Esophagus muscularis mucosa (tissue), 4 donors: ENCODE data around the gene EHBP1. TPM values are rescaled to one million over a fixed set of nuclear protein-coding genes. Genes with fewer than 3 reads are reported as not detected.

Source experiments
- DNase-seq: peaks from one replicate; pipeline ENCODE4 v3.0.0-alpha.2; 2017; ENCODE audit errors: extremely low spot score
- H3K27ac ChIP-seq, 4 donors: fragments of 200-600 bp; sonication (generic); replicated peaks in 1 of 4; 1 replicate in 3 of 4; 2 replicates in 1 of 4; pipeline ENCODE4 v1.5.1; 2016 to 2019; ENCODE audit warnings: mild to moderate bottlenecking in 1 of 4
- H3K27me3 ChIP-seq, 4 donors: fragments of 200-600 bp; sonication (generic); one replicate each; pipeline versions ENCODE4 v1.5.1 to v1.6.0; 2016 to 2019
- H3K36me3 ChIP-seq, 4 donors: fragments of 200-600 bp; sonication (generic); one replicate each; pipeline ENCODE4 v1.5.1; 2016 to 2019
- H3K4me1 ChIP-seq, 4 donors: fragments of 200-600 bp; sonication (generic); one replicate each; pipeline ENCODE4 v1.5.1; 2016 to 2019
- H3K4me3 ChIP-seq, 4 donors: fragments of 200-600 bp; sonication (generic); 1 replicate in 2 of 4; 2 replicates in 2 of 4; pipeline ENCODE4 v1.5.1; 2016 to 2019; ENCODE audit warnings: mild to moderate bottlenecking in 4 of 4, moderate library complexity in 1 of 4
- H3K9me3 ChIP-seq, 4 donors: fragments of 200-600 bp; sonication (generic); 1 replicate in 3 of 4; 2 replicates in 1 of 4; pipeline ENCODE4 v1.5.1; 2016 to 2019
- CTCF ChIP-seq, 3 experiments: fragments of 200-600 bp in 2 of 3; fragments of 450-650 bp in 1 of 3; sonication (generic) in 2 of 3; IDR thresholded peaks; one replicate each; pipeline ENCODE4 v1.5.1; 2017 to 2019; ENCODE audit warnings: antibody characterized with exemption in 3 of 3, mild to moderate bottlenecking in 2 of 3, moderate library complexity in 1 of 3
- EP300 ChIP-seq: sonication (generic); formaldehyde crosslinking; IDR thresholded peaks from one replicate; pipeline ENCODE4 v1.6.1; 2017; ENCODE audit warnings: antibody characterized with exemption
- POLR2A ChIP-seq: fragments of 450-650 bp; IDR thresholded peaks from one replicate; pipeline ENCODE4 v1.6.1; 2017; ENCODE audit warnings: antibody characterized with exemption, moderate library complexity, mild to moderate bottlenecking, low read depth
- POLR2AphosphoS5 ChIP-seq, 2 donors: sonication (generic); formaldehyde crosslinking; IDR thresholded peaks; one replicate each; pipeline ENCODE4 v1.6.1; 2017; ENCODE audit warnings: antibody characterized with exemption in 2 of 2
- WGBS: methylation state at CpG from one replicate; pipeline ENCODE4 v1.1.5; 2018; 5-methylcytosine and 5-hydroxymethylcytosine counted together
- intact Hi-C: fragments of 100-400 bp; cut with DNase I; formaldehyde crosslinking; loops from one replicate; pipeline ENCODE4 v1.15.1; 2023
- total RNA-seq, 4 donors: library from RNA; depleted of rRNA; stranded (reverse); fragments of >200 nt; gene quantifications; one replicate each; pipeline versions ENCODE4 v1.1.0 to v1.2.1, GENCODE V29; 2016

Gene EHBP1
- total RNA-seq, 4 donors from 2014 or later = 103 to 199 (median 151) TPM

GRCh38 chr2:62740221-62740620 lies 34.7 kb downstream of the EHBP1 start:
- WGBS = 69% methylated on average over 1 of the region's 1 CpG
- H3K27ac ChIP-seq = no peak overlapping the region
- no peak for DNase-seq
- no peaks in the 10 kb centered on the region for H3K36me3 ChIP-seq
- no peaks in the 10 kb centered on the region for H3K9me3 ChIP-seq
- TF ChIP-seq POLR2A (no peak), EP300 (no peak), CTCF (IDR thresholded peaks at IDR 0.05) (no peak), POLR2AphosphoS5 (IDR thresholded peaks at IDR 0.05) (no peak)
- H3K27me3 ChIP-seq = no peaks in the 10 kb centered on the region
- no peak overlapping the region for H3K4me3 ChIP-seq
- H3K4me1 ChIP-seq = peaks cover 4 to 93% (median 68%) of the 10 kb centered on the region in 4 donors
- intact Hi-C loops = no loop called here

GRCh38 chr2:62741127-62741526 lies 35.6 kb downstream of the EHBP1 start:
- H3K9me3 ChIP-seq = no peaks in the 10 kb centered on the region
- 92% methylated on average over 3 of the region's 3 CpGs for WGBS
- no peaks in the 10 kb centered on the region for H3K27me3 ChIP-seq
- H3K27ac ChIP-seq = no peak overlapping the region
- no peaks in the 10 kb centered on the region for H3K36me3 ChIP-seq
- no peak for DNase-seq
- H3K4me3 ChIP-seq = no peak overlapping the region
- TF ChIP-seq POLR2A (no peak), POLR2AphosphoS5 (IDR thresholded peaks at IDR 0.05) (no peak), EP300 (no peak), CTCF (IDR thresholded peaks at IDR 0.05) (no peak)
- H3K4me1 ChIP-seq = peaks cover 4 to 94% (median 72%) of the 10 kb centered on the region in 4 donors
- intact Hi-C loops = no loop called here

- no peaks in the 10 kb centered on the region for H3K9me3 ChIP-seq
- intact Hi-C loops = no loop called here
- H3K27me3 ChIP-seq = no peaks in the 10 kb centered on the region
- H3K36me3 ChIP-seq = no peaks in the 10 kb centered on the region
- DNase-seq = no peak
- 100% methylated on average over 1 of the region's 1 CpG for WGBS
- H3K27ac ChIP-seq = no peak overlapping the region
- peaks cover 4 to 94% (median 71%) of the 10 kb centered on the region in 4 donors for H3K4me1 ChIP-seq
- TF ChIP-seq CTCF (IDR thresholded peaks at IDR 0.05) (no peak), POLR2AphosphoS5 (IDR thresholded peaks at IDR 0.05) (no peak), EP300 (no peak), POLR2A (no peak)
- H3K4me3 ChIP-seq = no peak overlapping the region
Observed at GRCh38 chr2:62741954-62742722, 36.6 kb downstream of the EHBP1 start.

- intact Hi-C loops = no loop called here
- H3K27me3 ChIP-seq = no peaks in the 10 kb centered on the region
- no peaks in the 10 kb centered on the region for H3K9me3 ChIP-seq
- no peak for DNase-seq
- H3K4me3 ChIP-seq = no peak overlapping the region
- H3K4me1 ChIP-seq = peaks cover 4 to 88% (median 63%) of the 10 kb centered on the region in 4 donors
- 92% methylated on average over 2 of the region's 2 CpGs for WGBS
- TF ChIP-seq POLR2A = no peak
- TF ChIP-seq CTCF (IDR thresholded peaks at IDR 0.05) = no peak
- no peak for TF ChIP-seq POLR2AphosphoS5 (IDR thresholded peaks at IDR 0.05)
- no peak for TF ChIP-seq EP300
- no peak overlapping the region for H3K27ac ChIP-seq
- no peaks in the 10 kb centered on the region for H3K36me3 ChIP-seq
Observed at GRCh38 chr2:62743506-62743905, 38.0 kb downstream of the EHBP1 start.
